Measurements from ENCODE around the gene PTPN1. TPM values are rescaled to one million over a fixed set of nuclear protein-coding genes. Genes with fewer than 3 reads are reported as not detected.
A peak's percentile ranks its signal among the peaks of the same experiment; 100 is the strongest.
"Not testable (repeated sequence)": the region's sequence is repeated elsewhere in the genome, so short reads cannot be mapped to it uniquely, and the experiment has no call there.

The PTPN1 gene
- total RNA-seq, 2 experiments from 2014 or later = 80.6 to 83.4 TPM

GRCh38 chr20:50470264-50470858 lies 39.8 kb upstream of the PTPN1 start:
- intact Hi-C loops (cut with micrococcal nuclease) = loop anchor here (10.0 kb wide), 1 partner anchor 356 kb away; the partner anchor contains the start of gene UBE2V1
- Mint-ChIP-seq H3K4me3 (no peak overlapping the region), H3K36me3 (no peaks in the 10 kb centered on the region), H3K4me1 (ENCODE audit: low read depth) (peaks cover 27% of the 10 kb centered on the region), H3K27ac (no peak overlapping the region), H3K27me3 (no peaks in the 10 kb centered on the region), H3K9me3 (no peaks in the 10 kb centered on the region)
- ChIA-PET CTCF (interaction anchor here (1.1 to 2.3 kb wide), 5 partner anchors 100 to 291 kb away, joined by 3 to 9 read pairs (median 5); partner anchors contain the start of gene CEBPB), POLR2A (interaction anchor here (0.8 kb wide), 1 partner anchor 136 kb away, joined by 3 read pairs; no protein-coding TSS in a partner anchor)
- DNase-seq = no peak

GRCh38 chr20:50471231-50471630 lies 39.0 kb upstream of the PTPN1 start:
- ChIA-PET CTCF (interaction anchor here (0.7 to 2.3 kb wide), 7 partner anchors 58 to 292 kb away, joined by 3 to 9 read pairs (median 5); partner anchors contain the start of gene CEBPB), POLR2A (interaction anchor here (0.8 kb wide), 1 partner anchor 137 kb away, joined by 3 read pairs; no protein-coding TSS in a partner anchor)
- H3K9me3 Mint-ChIP-seq = no peaks in the 10 kb centered on the region
- H3K36me3 Mint-ChIP-seq = no peaks in the 10 kb centered on the region
- H3K27ac Mint-ChIP-seq = no peak overlapping the region
- intact Hi-C loops (cut with micrococcal nuclease) = loop anchor here (1.0 to 10.0 kb wide), 2 partner anchors 99 to 356 kb away; partner anchors contain the start of gene UBE2V1
- DNase-seq = no peak
- peaks cover 34% of the 10 kb centered on the region for H3K4me1 Mint-ChIP-seq (ENCODE audit: low read depth)
- H3K27me3 Mint-ChIP-seq = no peaks in the 10 kb centered on the region
- H3K4me3 Mint-ChIP-seq = no peak overlapping the region

GRCh38 chr20:50472693-50473664 lies 37.2 kb upstream of the PTPN1 start:
- Mint-ChIP-seq H3K36me3 (no peaks in the 10 kb centered on the region), H3K27me3 (no peaks in the 10 kb centered on the region), H3K9me3 (no peaks in the 10 kb centered on the region), H3K27ac (no peak overlapping the region), H3K4me1 (ENCODE audit: low read depth) (peaks cover 48% of the 10 kb centered on the region), H3K4me3 (no peak overlapping the region)
- intact Hi-C loops (cut with micrococcal nuclease) = loop anchor here (10.0 kb wide), 1 partner anchor 358 kb away; the partner anchor contains the start of gene UBE2V1
- ChIA-PET CTCF (no interaction called here), POLR2A (no interaction called here)
- DNase-seq = peak; percentile 75

- H3K9me3 Mint-ChIP-seq, DNase-seq, H3K4me3 Mint-ChIP-seq, H3K27me3 Mint-ChIP-seq, POLR2A ChIA-PET, H3K27ac Mint-ChIP-seq, H3K36me3 Mint-ChIP-seq: not testable (repeated sequence)
- intact Hi-C loops (cut with micrococcal nuclease) = loop anchor here (10.0 kb wide), 1 partner anchor 360 kb away; the partner anchor contains the start of gene UBE2V1
- H3K4me1 Mint-ChIP-seq (ENCODE audit: low read depth) = peaks cover 55% of the 10 kb centered on the region
- CTCF ChIA-PET = interaction anchor here (0.9 to 1.8 kb wide), 4 partner anchors 96 to 289 kb away, joined by 3 to 4 read pairs (median 4); no protein-coding TSS in a partner anchor
Measured at GRCh38 chr20:50474356-50474755, 35.8 kb upstream of the PTPN1 start.

- intact Hi-C loops (cut with micrococcal nuclease) = loop anchor here (10.0 kb wide), 1 partner anchor 361 kb away; the partner anchor contains the start of gene UBE2V1
- CTCF ChIA-PET = interaction anchor here (1.5 to 1.8 kb wide), 3 partner anchors 113 to 290 kb away, joined by 3 to 4 read pairs (median 4); no protein-coding TSS in a partner anchor
- Mint-ChIP-seq H3K27me3 (no peaks in the 10 kb centered on the region), H3K9me3 (no peaks in the 10 kb centered on the region), H3K4me1 (ENCODE audit: low read depth) (peaks cover 48% of the 10 kb centered on the region), H3K4me3 (no peak overlapping the region), H3K36me3 (no peaks in the 10 kb centered on the region), H3K27ac (no peak overlapping the region)
- POLR2A ChIA-PET = no interaction called here
- DNase-seq = no peak
Measured at GRCh38 chr20:50475681-50476292, 34.4 kb upstream of the PTPN1 start.

GRCh38 chr20:50477239-50477872 lies 32.8 kb upstream of the PTPN1 start:
- ChIA-PET POLR2A (no interaction called here), CTCF (interaction anchor here (0.6 to 4.2 kb wide), 5 partner anchors 10 to 99 kb away, joined by 3 to 50 read pairs (median 9); no protein-coding TSS in a partner anchor)
- Mint-ChIP-seq H3K4me1 (ENCODE audit: low read depth) (peaks cover 34% of the 10 kb centered on the region), H3K4me3 (no peak overlapping the region), H3K9me3 (no peaks in the 10 kb centered on the region), H3K36me3 (no peaks in the 10 kb centered on the region), H3K27me3 (no peaks in the 10 kb centered on the region), H3K27ac (no peak overlapping the region)
- intact Hi-C loops (cut with micrococcal nuclease) = loop anchor here (10.0 kb wide), 1 partner anchor 363 kb away; the partner anchor contains the start of gene UBE2V1
- DNase-seq = no peak

GRCh38 chr20:50478162-50478990 lies 31.8 kb upstream of the PTPN1 start:
- peak; percentile 89 for DNase-seq
- Mint-ChIP-seq H3K4me1 (ENCODE audit: low read depth) (peaks cover 37% of the 10 kb centered on the region), H3K27me3 (no peaks in the 10 kb centered on the region), H3K9me3 (no peaks in the 10 kb centered on the region), H3K36me3 (no peaks in the 10 kb centered on the region), H3K4me3 (no peak overlapping the region), H3K27ac (no peak overlapping the region)
- ChIA-PET POLR2A (interaction anchor here (1.0 kb wide), 1 partner anchor 97 kb away, joined by 4 read pairs; no protein-coding TSS in a partner anchor), CTCF (interaction anchor here (0.6 to 4.2 kb wide), 25 partner anchors 9 to 287 kb away, joined by 3 to 50 read pairs (median 5); partner anchors contain the start of genes CEBPB and PTPN1)
- intact Hi-C loops (cut with micrococcal nuclease) = loop anchor here (10.0 kb wide), 1 partner anchor 364 kb away; the partner anchor contains the start of gene UBE2V1

- ChIA-PET CTCF (interaction anchor here (2.4 to 2.6 kb wide), 2 partner anchors 98 to 107 kb away, joined by 12 to 13 read pairs; no protein-coding TSS in a partner anchor), POLR2A (interaction anchor here (2.7 kb wide), 1 partner anchor 29 kb away, joined by 16 read pairs; the partner anchor contains the start of gene PTPN1)
- H3K9me3 Mint-ChIP-seq = no peaks in the 10 kb centered on the region
- H3K27me3 Mint-ChIP-seq = no peaks in the 10 kb centered on the region
- intact Hi-C loops (cut with micrococcal nuclease) = loop anchor here (10.0 kb wide), 1 partner anchor 253 kb away; the partner anchor contains the start of gene PARD6B
- DNase-seq = no peak
- no peak overlapping the region for H3K27ac Mint-ChIP-seq
- no peak overlapping the region for H3K4me3 Mint-ChIP-seq
- H3K36me3 Mint-ChIP-seq = no peaks in the 10 kb centered on the region
- peaks cover 38% of the 10 kb centered on the region for H3K4me1 Mint-ChIP-seq (ENCODE audit: low read depth)
Measured at GRCh38 chr20:50481741-50482140, 28.4 kb upstream of the PTPN1 start.

- no peaks in the 10 kb centered on the region for H3K36me3 Mint-ChIP-seq
- intact Hi-C loops (cut with micrococcal nuclease) = loop anchor here (10.0 kb wide), 1 partner anchor 252 kb away; the partner anchor contains the start of gene PARD6B
- DNase-seq = no peak
- peak overlapping the region; percentile 93 for H3K27ac Mint-ChIP-seq
- H3K4me1 Mint-ChIP-seq (ENCODE audit: low read depth) = peaks cover 32% of the 10 kb centered on the region
- ChIA-PET POLR2A (interaction anchor here (0.5 to 2.7 kb wide), 2 partner anchors 29 to 362 kb away, joined by 4 to 16 read pairs; partner anchors contain the start of gene PTPN1), CTCF (interaction anchor here (1.0 to 2.6 kb wide), 7 partner anchors 10 to 504 kb away, joined by 3 to 13 read pairs (median 9); no protein-coding TSS in a partner anchor)
- H3K9me3 Mint-ChIP-seq = no peaks in the 10 kb centered on the region
- H3K4me3 Mint-ChIP-seq = peak overlapping the region; percentile 82
- no peaks in the 10 kb centered on the region for H3K27me3 Mint-ChIP-seq
Measured at GRCh38 chr20:50482396-50482981, 27.7 kb upstream of the PTPN1 start.
